ENCODE measurements around the gene EDN2.

EDN2 gene

GRCh38 chr1:41523071-41523470, 38.6 kb upstream of the EDN2 start:
- TF ChIP-seq, protein P1, sequence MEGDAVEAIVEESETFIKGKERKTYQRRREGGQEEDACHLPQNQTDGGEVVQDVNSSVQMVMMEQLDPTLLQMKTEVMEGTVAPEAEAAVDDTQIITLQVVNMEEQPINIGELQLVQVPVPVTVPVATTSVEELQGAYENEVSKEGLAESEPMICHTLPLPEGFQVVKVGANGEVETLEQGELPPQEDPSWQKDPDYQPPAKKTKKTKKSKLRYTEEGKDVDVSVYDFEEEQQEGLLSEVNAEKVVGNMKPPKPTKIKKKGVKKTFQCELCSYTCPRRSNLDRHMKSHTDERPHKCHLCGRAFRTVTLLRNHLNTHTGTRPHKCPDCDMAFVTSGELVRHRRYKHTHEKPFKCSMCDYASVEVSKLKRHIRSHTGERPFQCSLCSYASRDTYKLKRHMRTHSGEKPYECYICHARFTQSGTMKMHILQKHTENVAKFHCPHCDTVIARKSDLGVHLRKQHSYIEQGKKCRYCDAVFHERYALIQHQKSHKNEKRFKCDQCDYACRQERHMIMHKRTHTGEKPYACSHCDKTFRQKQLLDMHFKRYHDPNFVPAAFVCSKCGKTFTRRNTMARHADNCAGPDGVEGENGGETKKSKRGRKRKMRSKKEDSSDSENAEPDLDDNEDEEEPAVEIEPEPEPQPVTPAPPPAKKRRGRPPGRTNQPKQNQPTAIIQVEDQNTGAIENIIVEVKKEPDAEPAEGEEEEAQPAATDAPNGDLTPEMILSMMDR (conservative IDR thresholded peaks at IDR 0.05): no peak
- H3K27ac ChIP-seq: no peak overlapping the region

- TF ChIP-seq, protein P1 (conservative IDR thresholded peaks at IDR 0.05): no peak
- H3K27ac ChIP-seq: no peak overlapping the region
These were observed 37.3 kb upstream of the EDN2 start for GRCh38 chr1:41521766-41522165.

DNA sequence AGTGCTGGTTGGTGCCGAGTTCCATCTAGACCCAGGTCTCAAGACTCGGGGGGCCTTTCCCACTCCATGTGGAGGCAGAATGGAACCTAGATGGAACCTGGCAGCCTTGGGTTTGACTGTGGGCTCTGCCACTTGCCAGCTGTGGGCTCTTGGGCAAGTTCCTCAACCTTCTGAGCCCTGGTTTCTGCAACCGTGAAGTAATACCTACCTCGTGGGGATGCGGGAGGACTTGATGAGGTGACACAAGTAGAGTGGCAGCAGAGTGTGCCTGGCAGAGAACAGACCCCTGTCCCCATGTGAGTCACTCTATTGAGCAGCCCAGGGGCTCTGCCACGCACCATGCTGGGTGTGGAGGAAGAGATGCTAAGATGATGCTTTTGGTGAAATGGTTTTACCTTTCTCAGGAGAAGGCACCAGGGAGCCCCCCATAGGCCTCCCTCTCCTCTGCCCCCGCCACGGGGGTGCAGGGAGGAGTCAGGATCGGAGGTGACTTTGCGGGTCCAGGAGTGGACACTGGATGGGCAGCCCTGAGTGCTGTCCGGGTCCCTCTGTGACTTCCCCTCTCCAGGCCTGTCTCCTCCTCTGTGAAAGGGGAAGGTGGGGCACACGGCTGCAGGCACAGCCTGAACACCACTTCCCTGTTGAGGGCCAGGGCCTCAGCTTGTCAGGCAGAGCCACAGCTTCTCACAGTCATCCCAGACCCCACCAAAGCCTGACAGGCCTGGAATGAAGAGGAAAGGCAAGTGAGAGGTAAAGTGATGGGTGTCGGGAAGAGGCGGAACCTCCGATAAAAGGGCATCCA, 36.7 kb upstream of the EDN2 start:
- H3K27ac ChIP-seq: no peak overlapping the region
- TF ChIP-seq, protein P1 (conservative IDR thresholded peaks at IDR 0.05): no peak

DNA sequence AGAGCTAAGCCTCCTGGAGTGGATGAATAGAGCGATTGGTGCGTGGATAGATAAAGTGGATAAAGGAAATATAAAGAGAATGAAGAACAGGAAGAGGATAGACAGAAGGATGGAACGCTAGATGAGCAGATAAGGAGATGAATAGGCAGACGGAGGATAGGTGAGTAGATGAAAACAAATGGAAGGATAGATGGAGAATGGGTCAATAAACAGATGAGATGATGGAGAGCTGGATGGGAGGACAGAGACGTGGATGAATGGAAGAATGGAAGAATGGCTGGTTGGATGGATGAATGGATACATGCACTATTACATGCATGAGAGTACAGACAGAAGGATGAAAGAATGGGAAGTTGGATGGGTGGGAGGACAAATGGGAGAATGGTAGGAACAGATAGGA, 35.2 kb upstream of the EDN2 start:
- TF ChIP-seq, protein P1 (conservative IDR thresholded peaks at IDR 0.05): no peak
- H3K27ac ChIP-seq: no peak overlapping the region

- TF ChIP-seq, protein P1 (conservative IDR thresholded peaks at IDR 0.05): no peak
These were observed 34.0 kb upstream of the EDN2 start for GRCh38 chr1:41518471-41518870.

GRCh38 chr1:41517062-41517438, 32.6 kb upstream of the EDN2 start:
- TF ChIP-seq, protein P1 (conservative IDR thresholded peaks at IDR 0.05): no peak
- peak overlapping the region; percentile 69; the same call in 1 of the 2 replicates for H3K27ac ChIP-seq

More at GRCh38 chr1:41518471-41518870, 34.0 kb upstream of the EDN2 start:
- H3K27ac ChIP-seq: no peak overlapping the region

GRCh38 chr1:41516168-41517061, 31.9 kb upstream of the EDN2 start:
- peak overlapping the region; percentile 69; the same call in 1 of the 2 replicates for H3K27ac ChIP-seq
- TF ChIP-seq, protein P1 (conservative IDR thresholded peaks at IDR 0.05): peak; percentile 96

Measured in VCaP (cell line).